ENCODE measurements around the gene SH2B2. TPM values are rescaled to one million over a fixed set of nuclear protein-coding genes. Genes with fewer than 3 reads are reported as not detected.
"Not testable (repeated sequence)": the region's sequence is repeated elsewhere in the genome, so short reads cannot be mapped to it uniquely, and the experiment has no call there.

Gene SH2B2
- total RNA-seq, 1 donor from 2014 or later = 8.2 TPM

DNA sequence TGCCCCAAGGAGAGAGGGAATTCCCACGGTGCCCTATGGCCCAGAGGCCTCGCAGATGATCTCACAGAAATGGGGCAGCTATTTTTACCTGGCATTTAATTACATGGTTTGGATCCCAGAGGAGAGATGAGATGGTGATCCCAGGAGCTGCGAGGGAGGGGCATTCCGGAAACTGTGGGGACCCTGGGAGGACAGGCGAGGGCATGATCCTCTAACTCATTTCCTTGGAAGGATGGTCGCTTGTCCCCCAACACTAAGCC lies 9.4 kb downstream of the SH2B2 start:
- no peaks in the 10 kb centered on the region for H3K9me3 Mint-ChIP-seq
- no peaks in the 10 kb centered on the region for H3K36me3 Mint-ChIP-seq
- no peak for DNase-seq (ENCODE audit: low spot score in 2 of 2, unreplicated experiment in 2 of 2)
- H3K4me1 Mint-ChIP-seq = peaks cover 11% of the 10 kb centered on the region
- H3K27ac Mint-ChIP-seq = no peak overlapping the region
- no peak overlapping the region for H3K4me3 Mint-ChIP-seq
- TF ChIP-seq, protein P1, sequence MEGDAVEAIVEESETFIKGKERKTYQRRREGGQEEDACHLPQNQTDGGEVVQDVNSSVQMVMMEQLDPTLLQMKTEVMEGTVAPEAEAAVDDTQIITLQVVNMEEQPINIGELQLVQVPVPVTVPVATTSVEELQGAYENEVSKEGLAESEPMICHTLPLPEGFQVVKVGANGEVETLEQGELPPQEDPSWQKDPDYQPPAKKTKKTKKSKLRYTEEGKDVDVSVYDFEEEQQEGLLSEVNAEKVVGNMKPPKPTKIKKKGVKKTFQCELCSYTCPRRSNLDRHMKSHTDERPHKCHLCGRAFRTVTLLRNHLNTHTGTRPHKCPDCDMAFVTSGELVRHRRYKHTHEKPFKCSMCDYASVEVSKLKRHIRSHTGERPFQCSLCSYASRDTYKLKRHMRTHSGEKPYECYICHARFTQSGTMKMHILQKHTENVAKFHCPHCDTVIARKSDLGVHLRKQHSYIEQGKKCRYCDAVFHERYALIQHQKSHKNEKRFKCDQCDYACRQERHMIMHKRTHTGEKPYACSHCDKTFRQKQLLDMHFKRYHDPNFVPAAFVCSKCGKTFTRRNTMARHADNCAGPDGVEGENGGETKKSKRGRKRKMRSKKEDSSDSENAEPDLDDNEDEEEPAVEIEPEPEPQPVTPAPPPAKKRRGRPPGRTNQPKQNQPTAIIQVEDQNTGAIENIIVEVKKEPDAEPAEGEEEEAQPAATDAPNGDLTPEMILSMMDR (IDR thresholded peaks at IDR 0.05; ENCODE audit: unreplicated experiment) = no peak
- peaks cover 1% of the 10 kb centered on the region for H3K27me3 Mint-ChIP-seq (ENCODE audit: low read depth)

DNA sequence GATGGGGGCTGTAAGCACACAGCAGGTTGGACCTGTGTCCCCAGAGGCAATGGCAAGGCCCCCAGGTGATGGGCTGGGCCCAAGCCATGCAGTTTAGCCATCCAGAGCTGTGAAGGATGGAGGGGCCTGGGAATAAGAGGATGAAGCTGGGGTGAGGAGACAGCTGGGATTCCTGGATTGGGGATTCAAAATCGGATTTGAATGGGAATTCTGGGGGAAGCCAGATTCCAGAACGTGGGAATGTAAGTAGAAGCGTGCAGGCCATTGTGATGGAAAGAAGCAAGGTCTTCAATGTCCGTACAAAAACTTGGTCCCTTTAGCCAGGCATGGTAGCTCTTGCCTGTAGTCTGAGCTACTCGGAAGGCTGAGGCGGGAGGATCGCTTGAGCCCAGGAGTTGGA lies 9.8 kb downstream of the SH2B2 start:
- Mint-ChIP-seq H3K4me1 (peaks cover 8% of the 10 kb centered on the region), H3K36me3 (no peaks in the 10 kb centered on the region), H3K27ac (no peak overlapping the region), H3K27me3 (ENCODE audit: low read depth) (peaks cover 2% of the 10 kb centered on the region), H3K4me3 (no peak overlapping the region), H3K9me3 (no peaks in the 10 kb centered on the region)
- no peak for DNase-seq (ENCODE audit: low spot score in 2 of 2, unreplicated experiment in 2 of 2)
- TF ChIP-seq, protein P1 (IDR thresholded peaks at IDR 0.05; ENCODE audit: unreplicated experiment) = no peak

DNA sequence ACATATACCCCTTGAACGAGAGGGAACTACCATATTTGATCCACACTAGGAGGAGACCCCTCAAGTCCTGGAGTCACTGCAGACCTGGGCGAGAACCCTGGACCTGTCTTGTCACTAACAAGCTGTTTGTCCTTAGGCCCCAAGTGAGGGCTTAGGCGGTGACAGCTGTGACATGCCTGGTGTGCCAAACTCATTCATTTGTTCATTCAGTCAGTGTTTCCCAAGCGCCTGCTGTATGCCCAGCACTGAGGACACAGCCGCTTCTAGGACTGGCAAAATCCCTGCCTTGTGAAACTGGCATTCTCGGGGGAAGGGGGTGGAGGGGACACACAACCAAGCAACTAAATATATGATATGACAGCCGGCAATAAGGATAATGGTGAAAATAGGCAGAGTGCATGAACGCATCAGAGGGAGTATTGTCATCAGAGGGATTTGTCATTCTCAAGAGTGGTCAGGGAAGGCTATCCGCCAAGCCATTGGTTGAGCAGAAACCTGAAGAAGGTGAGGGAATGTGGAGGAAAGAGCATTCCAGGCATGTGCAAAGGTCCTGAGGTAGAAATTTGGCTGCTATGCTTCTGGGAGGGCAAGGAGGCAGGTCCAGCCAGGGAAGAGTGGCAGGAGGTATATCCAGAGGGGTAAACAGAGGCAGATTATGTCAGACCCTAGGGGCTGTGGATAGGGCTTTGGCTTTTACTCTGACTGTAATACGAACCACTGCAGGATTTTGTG lies 11.0 kb downstream of the SH2B2 start:
- Mint-ChIP-seq H3K27me3 (ENCODE audit: low read depth) (peaks cover 4% of the 10 kb centered on the region), H3K27ac (no peak overlapping the region), H3K9me3 (no peaks in the 10 kb centered on the region), H3K4me1 (peaks cover 4% of the 10 kb centered on the region), H3K36me3 (peaks cover 2% of the 10 kb centered on the region), H3K4me3 (no peak overlapping the region)
- DNase-seq (ENCODE audit: low spot score in 2 of 2, unreplicated experiment in 2 of 2) = no peak
- TF ChIP-seq, protein P1 (IDR thresholded peaks at IDR 0.05; ENCODE audit: unreplicated experiment) = no peak

DNA sequence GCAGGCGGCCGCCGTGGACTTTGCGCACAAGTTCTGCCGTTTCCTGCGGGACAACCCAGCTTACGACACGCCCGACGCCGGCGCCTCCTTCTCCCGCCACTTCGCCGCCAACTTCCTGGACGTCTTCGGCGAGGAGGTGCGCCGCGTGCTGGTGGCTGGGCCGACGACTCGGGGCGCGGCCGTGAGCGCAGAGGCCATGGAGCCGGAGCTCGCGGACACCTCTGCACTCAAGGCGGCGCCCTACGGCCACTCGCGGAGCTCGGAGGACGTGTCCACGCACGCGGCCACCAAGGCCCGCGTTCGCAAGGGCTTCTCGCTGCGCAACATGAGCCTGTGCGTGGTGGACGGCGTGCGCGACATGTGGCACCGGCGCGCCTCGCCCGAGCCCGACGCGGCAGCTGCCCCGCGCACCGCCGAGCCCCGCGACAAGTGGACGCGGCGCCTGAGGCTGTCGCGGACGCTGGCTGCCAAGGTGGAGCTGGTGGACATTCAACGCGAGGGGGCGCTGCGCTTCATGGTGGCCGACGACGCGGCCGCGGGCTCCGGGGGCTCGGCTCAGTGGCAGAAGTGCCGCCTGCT lies 14.1 kb downstream of the SH2B2 start:
- H3K9me3 Mint-ChIP-seq = no peaks in the 10 kb centered on the region
- H3K27me3 Mint-ChIP-seq (ENCODE audit: low read depth) = peaks cover 4% of the 10 kb centered on the region
- peaks cover 4% of the 10 kb centered on the region for H3K4me1 Mint-ChIP-seq
- no peak overlapping the region for H3K4me3 Mint-ChIP-seq
- peaks cover 2% of the 10 kb centered on the region for H3K36me3 Mint-ChIP-seq
- no peak overlapping the region for H3K27ac Mint-ChIP-seq
- TF ChIP-seq, protein P1 (IDR thresholded peaks at IDR 0.05; ENCODE audit: unreplicated experiment) = peak; percentile 62
- DNase-seq (ENCODE audit: low spot score in 2 of 2, unreplicated experiment in 2 of 2) = peak in 1 of 2 experiments; percentile 53

DNA sequence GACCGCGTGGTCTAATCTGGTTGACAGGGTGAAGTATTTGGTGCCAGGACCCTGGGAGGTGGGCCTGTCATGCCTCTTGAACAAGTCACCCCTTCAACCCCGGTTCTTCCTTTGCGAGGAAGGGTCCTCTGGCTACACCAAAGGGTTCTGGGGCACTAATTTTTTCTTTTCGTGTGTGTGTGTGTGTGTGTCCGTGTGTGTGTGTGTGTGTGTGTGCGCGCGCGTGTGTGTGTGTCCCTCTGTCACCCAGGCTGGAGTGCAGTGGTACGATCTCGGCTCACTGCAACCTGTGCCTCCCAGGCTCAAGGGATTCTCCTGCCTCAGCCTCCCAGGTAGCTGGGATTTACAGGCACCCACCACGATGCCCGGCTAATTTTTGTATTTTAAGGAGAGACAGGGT lies 14.7 kb downstream of the SH2B2 start:
- not testable (repeated sequence) for H3K27me3 Mint-ChIP-seq (ENCODE audit: low read depth); H3K4me3 Mint-ChIP-seq; DNase-seq (ENCODE audit: low spot score in 2 of 2, unreplicated experiment in 2 of 2); H3K27ac Mint-ChIP-seq; H3K36me3 Mint-ChIP-seq; H3K4me1 Mint-ChIP-seq; H3K9me3 Mint-ChIP-seq

DNA sequence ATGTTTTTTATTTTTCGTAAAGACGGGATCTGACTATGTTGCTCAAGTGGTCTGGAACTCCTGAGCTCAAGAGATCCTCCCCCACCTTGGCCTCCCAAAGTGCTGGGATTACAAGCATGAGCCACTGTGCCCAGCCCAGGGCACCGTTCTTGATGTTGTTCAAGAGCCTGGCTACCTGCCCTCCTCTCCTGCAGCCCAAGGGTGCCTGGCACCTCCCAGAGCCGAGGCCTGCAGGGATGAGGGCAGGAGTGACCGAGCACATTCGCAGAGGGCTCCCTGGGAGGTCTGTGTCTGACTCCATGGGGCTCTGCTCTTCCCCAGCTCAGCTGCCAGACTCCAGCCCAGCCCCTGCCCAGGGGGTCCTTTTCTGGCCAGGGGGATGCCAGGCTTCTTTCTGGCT lies 15.4 kb downstream of the SH2B2 start:
- no peaks in the 10 kb centered on the region for H3K9me3 Mint-ChIP-seq
- no peak overlapping the region for H3K4me3 Mint-ChIP-seq

More for the DNA sequence above, 15.4 kb downstream of the SH2B2 start:
- no peak overlapping the region for H3K27ac Mint-ChIP-seq
- TF ChIP-seq, protein P1 (IDR thresholded peaks at IDR 0.05; ENCODE audit: unreplicated experiment) = no peak
- H3K36me3 Mint-ChIP-seq = peaks cover 2% of the 10 kb centered on the region
- no peaks in the 10 kb centered on the region for H3K4me1 Mint-ChIP-seq
- H3K27me3 Mint-ChIP-seq (ENCODE audit: low read depth) = peaks cover 4% of the 10 kb centered on the region
- no peak for DNase-seq (ENCODE audit: low spot score in 2 of 2, unreplicated experiment in 2 of 2)

All from mesothelial cell of epicardium (in vitro differentiated cells).